ENCODE results near the gene ADARB2.

The ADARB2 gene

DNA sequence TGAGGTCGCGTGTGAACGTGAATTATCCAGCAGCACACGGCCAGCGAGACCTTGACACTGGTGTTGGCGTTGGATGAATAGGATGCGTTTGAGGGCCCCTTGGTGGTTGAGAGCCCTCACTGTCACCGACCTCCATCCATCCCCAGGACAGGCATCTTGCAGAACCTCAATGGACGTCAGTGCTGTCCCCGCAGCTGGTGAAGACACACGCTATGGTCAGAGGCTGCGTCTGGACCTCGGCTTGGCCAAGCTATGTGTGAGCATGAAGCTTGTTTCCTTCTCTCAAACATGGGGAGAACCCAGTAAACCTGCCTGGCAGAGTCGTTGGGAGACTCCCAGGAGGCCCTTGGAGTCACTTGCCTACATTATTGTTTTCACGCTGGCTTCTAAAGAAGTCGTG, 229.2 kb downstream of the ADARB2 start:
- Histone ChIP-seq H3K4me3 (replicated peaks; ENCODE audit: insufficient read depth, low read length) (no peak overlapping the region), H3K27me3 (ENCODE audit: insufficient read depth, poor library complexity, severe bottlenecking) (no peaks in the 10 kb centered on the region), H3K27ac (replicated peaks) (no peak overlapping the region)
- DNase-seq (ENCODE audit: low read depth in 1 of 2, low spot score in 1 of 2), result no peak
- TF ChIP-seq, protein P1, sequence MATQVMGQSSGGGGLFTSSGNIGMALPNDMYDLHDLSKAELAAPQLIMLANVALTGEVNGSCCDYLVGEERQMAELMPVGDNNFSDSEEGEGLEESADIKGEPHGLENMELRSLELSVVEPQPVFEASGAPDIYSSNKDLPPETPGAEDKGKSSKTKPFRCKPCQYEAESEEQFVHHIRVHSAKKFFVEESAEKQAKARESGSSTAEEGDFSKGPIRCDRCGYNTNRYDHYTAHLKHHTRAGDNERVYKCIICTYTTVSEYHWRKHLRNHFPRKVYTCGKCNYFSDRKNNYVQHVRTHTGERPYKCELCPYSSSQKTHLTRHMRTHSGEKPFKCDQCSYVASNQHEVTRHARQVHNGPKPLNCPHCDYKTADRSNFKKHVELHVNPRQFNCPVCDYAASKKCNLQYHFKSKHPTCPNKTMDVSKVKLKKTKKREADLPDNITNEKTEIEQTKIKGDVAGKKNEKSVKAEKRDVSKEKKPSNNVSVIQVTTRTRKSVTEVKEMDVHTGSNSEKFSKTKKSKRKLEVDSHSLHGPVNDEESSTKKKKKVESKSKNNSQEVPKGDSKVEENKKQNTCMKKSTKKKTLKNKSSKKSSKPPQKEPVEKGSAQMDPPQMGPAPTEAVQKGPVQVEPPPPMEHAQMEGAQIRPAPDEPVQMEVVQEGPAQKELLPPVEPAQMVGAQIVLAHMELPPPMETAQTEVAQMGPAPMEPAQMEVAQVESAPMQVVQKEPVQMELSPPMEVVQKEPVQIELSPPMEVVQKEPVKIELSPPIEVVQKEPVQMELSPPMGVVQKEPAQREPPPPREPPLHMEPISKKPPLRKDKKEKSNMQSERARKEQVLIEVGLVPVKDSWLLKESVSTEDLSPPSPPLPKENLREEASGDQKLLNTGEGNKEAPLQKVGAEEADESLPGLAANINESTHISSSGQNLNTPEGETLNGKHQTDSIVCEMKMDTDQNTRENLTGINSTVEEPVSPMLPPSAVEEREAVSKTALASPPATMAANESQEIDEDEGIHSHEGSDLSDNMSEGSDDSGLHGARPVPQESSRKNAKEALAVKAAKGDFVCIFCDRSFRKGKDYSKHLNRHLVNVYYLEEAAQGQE (IDR thresholded peaks at IDR 0.05; ENCODE audit: insufficient replicate concordance, low read depth), result no peak
- TF ChIP-seq GABPA (IDR thresholded peaks at IDR 0.05; ENCODE audit: low read depth) (no peak), POLR2AphosphoS5 (IDR thresholded peaks at IDR 0.05; ENCODE audit: low read depth) (no peak), SPI1 (IDR thresholded peaks at IDR 0.05; ENCODE audit: borderline replicate concordance, low read depth) (no peak)
- TF ChIP-seq, protein P2, sequence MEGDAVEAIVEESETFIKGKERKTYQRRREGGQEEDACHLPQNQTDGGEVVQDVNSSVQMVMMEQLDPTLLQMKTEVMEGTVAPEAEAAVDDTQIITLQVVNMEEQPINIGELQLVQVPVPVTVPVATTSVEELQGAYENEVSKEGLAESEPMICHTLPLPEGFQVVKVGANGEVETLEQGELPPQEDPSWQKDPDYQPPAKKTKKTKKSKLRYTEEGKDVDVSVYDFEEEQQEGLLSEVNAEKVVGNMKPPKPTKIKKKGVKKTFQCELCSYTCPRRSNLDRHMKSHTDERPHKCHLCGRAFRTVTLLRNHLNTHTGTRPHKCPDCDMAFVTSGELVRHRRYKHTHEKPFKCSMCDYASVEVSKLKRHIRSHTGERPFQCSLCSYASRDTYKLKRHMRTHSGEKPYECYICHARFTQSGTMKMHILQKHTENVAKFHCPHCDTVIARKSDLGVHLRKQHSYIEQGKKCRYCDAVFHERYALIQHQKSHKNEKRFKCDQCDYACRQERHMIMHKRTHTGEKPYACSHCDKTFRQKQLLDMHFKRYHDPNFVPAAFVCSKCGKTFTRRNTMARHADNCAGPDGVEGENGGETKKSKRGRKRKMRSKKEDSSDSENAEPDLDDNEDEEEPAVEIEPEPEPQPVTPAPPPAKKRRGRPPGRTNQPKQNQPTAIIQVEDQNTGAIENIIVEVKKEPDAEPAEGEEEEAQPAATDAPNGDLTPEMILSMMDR (IDR thresholded peaks at IDR 0.05; ENCODE audit: insufficient read depth, low read length), result no peak

DNA sequence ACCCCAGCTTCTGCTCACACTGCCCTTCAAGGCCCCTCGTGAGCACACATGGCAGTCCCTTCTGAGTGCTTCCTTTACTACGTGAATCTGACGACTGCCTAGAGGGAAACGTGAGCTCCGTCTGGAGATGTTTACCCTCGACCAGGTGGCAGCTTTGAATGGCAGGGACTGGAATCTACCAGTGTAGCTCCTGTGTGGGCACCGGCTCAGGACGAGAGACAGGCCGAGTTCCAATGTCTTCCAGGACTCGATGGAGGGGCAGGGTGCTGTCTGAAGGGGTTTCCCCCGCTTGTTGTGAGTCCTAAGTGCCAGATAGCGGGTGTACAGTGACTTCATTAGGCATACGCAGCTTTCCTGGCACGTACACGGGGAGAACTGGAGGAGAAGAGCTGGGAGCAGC, 229.9 kb downstream of the ADARB2 start:
- no peak overlapping the region for H3K27ac ChIP-seq (replicated peaks)
- no peak for TF ChIP-seq POLR2AphosphoS5 (IDR thresholded peaks at IDR 0.05; ENCODE audit: low read depth)
- no peak for TF ChIP-seq GABPA (IDR thresholded peaks at IDR 0.05; ENCODE audit: low read depth)
- TF ChIP-seq, protein P2 (IDR thresholded peaks at IDR 0.05; ENCODE audit: insufficient read depth, low read length), result no peak
- no peak for TF ChIP-seq SPI1 (IDR thresholded peaks at IDR 0.05; ENCODE audit: borderline replicate concordance, low read depth)
- TF ChIP-seq, protein P1 (IDR thresholded peaks at IDR 0.05; ENCODE audit: insufficient replicate concordance, low read depth), result no peak
- H3K4me3 ChIP-seq (replicated peaks; ENCODE audit: insufficient read depth, low read length), result no peak overlapping the region
- DNase-seq (ENCODE audit: low read depth in 1 of 2, low spot score in 1 of 2), result no peak
- no peaks in the 10 kb centered on the region for H3K27me3 ChIP-seq (ENCODE audit: insufficient read depth, poor library complexity, severe bottlenecking)

DNA sequence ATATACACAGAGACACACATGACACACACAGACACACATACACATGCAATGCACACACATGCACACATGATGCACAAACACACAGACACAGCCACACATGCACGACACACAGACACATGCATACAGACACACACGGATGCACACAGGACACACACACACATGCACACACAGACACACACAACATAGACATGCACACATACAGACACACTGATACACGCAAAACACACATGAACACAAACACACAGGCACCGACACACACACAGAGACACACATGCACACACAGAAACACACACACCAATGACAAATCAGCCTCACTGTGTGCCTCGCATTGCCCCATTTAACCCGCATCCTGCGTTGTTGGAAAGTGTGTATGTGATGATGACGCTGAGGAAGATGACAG, 232.4 kb downstream of the ADARB2 start:
- H3K27me3 ChIP-seq (ENCODE audit: insufficient read depth, poor library complexity, severe bottlenecking), result no peaks in the 10 kb centered on the region
- H3K27ac ChIP-seq (replicated peaks), result no peak overlapping the region
- no peak for DNase-seq (ENCODE audit: low read depth in 1 of 2, low spot score in 1 of 2)
- no peak overlapping the region for H3K4me3 ChIP-seq (replicated peaks; ENCODE audit: insufficient read depth, low read length)
- TF ChIP-seq POLR2AphosphoS5 (IDR thresholded peaks at IDR 0.05; ENCODE audit: low read depth) (no peak), SPI1 (IDR thresholded peaks at IDR 0.05; ENCODE audit: borderline replicate concordance, low read depth) (no peak), GABPA (IDR thresholded peaks at IDR 0.05; ENCODE audit: low read depth) (no peak)
- TF ChIP-seq, protein P2 (IDR thresholded peaks at IDR 0.05; ENCODE audit: insufficient read depth, low read length), result no peak

DNA sequence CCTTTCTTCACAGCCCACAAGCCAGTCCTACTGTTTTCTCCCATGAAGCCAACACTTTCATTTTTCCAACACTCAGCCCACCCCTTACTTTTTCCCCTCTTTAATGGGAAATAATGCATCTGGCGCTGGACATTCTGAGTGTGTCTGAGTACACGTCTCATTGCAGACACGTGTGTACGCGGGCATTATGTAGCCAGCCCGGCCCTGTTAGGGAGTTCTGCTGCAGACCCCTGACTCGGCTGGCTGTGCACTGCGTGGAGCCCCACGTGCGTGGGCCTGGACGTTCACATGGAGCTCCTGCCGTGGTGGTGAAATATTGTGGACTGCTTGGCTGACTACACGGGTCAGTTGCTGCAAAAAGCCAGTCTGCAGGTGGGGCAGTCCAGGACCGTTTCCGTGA, 233.0 kb downstream of the ADARB2 start:
- Histone ChIP-seq H3K4me3 (replicated peaks; ENCODE audit: insufficient read depth, low read length) (no peak overlapping the region), H3K27me3 (ENCODE audit: insufficient read depth, poor library complexity, severe bottlenecking) (no peaks in the 10 kb centered on the region), H3K27ac (replicated peaks) (no peak overlapping the region)
- no peak for DNase-seq (ENCODE audit: low read depth in 1 of 2, low spot score in 1 of 2)
- TF ChIP-seq, protein P2 (IDR thresholded peaks at IDR 0.05; ENCODE audit: insufficient read depth, low read length), result no peak
- no peak for TF ChIP-seq POLR2AphosphoS5 (IDR thresholded peaks at IDR 0.05; ENCODE audit: low read depth)
- TF ChIP-seq SPI1 (IDR thresholded peaks at IDR 0.05; ENCODE audit: borderline replicate concordance, low read depth), result no peak
- TF ChIP-seq, protein P1 (IDR thresholded peaks at IDR 0.05; ENCODE audit: insufficient replicate concordance, low read depth), result no peak
- no peak for TF ChIP-seq GABPA (IDR thresholded peaks at IDR 0.05; ENCODE audit: low read depth)

Measured in HL-60 (cell line).